HG02610 (cell line): ENCODE data around the gene TSSK2.

ENCODE experiments used
- ATAC-seq: cut with Tn5 transposase; IDR thresholded peaks from one replicate; pipeline ENCODE4 v1.9.1; 2021; ENCODE audit warnings: mild to moderate bottlenecking, moderate library complexity; ENCODE audit not compliant: unreplicated experiment

TSSK2 gene

DNA sequence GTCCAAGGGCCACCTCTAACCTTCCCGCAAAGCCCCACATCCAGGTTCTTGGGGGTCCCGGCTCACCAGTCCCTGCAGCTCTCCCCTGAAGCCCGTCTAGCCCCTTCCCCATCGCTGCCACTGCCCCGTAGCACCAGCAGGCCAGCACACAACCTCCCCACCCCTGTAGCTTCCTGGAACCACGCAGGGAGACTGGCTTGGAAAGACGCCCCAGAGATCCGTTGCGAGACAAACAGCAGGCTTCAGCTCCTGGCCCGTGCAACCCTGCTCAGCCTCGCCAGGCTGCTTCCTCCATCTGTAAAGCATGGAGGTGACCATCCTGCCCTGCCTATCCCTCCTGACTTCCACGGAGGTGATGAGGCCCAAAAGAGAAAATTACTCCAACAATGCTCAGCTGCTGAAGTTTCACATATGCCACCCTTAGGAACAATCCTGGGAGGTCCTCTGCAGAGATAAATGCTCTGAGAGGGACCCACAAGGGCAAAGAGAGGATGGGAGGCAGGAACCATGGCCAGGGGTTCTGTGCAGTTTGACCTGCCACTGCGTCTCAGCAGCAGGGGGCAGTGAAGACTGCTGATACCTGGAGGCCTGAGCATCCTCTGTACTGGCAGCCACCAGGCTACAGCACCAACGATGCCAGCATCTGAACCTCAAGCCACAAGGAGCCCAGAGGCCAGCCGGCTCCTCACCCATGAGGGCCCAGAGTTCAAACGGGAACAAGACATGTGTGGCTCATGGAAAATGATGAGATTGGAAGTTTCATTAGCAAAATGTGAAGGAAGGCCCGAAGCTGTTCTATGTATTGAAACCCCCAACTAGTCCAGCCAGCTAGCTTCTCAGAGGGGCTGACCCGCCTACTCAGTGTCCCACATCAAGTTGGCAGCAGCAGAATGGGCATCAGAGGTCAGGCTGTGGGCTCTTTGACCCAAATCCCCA lies 25.0 kb upstream of the TSSK2 start:
- no peak for ATAC-seq

- no peak for ATAC-seq
Measured at GRCh38 chr22:19106886-19107729, 24.0 kb upstream of the TSSK2 start.

DNA sequence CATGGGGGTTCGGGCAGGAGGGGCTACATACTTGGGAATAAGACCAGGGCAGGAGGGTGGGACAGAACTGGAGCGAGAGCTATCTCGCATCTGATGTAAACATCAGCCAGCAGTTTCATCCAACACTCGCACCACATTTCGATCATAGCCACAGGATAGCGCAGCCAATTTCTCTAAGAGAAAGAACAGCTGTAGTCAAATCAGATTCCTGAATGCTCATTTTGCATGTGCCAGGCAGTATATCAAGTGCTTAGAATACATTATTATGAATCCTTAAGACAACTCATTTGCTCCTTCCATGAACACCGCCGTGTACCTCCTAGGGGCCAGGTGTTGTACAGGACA lies 23.4 kb upstream of the TSSK2 start:
- ATAC-seq: no peak

GRCh38 chr22:19108807-19109197 lies 22.3 kb upstream of the TSSK2 start:
- no peak for ATAC-seq

DNA sequence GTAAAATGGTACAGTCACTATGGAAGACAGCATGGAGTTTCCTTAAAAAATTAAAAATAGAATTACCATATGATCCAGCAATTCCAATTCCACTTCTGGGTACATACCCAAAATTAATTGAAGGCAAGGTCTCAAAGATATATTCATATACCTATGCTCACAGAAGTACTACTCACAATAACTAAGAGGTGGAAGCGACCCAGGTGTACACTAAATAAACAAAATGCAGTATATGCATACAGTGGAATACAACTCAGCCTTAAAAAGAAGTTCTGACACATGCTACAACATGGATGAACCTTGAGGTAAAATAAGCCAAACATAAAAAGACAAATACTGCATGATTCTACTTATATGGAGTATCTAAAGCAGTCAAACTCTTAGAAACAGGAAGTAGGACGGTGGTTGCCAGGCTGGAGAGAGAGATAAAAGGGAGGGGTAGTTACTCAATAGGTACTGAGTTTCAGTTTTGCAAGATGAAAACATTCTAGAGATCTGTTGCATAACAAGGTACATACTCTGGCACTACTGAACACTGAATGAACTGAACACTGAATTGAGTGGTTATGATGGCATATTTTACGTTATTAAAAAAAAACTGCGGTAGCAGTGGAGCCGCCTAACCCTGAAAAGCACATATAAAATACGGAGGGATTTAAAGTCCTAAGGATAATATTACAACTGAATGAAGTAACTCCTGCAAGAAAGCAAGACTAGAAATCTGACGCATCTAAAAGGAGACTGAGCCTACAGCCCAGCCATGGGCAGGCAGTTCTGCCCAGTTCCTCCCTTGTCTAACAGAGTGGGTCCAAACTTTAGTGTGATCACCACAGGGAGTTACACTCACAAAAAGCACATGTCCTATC lies 21.7 kb upstream of the TSSK2 start:
- peak; percentile 89 for ATAC-seq

- ATAC-seq: no peak
Measured at GRCh38 chr22:19110064-19110458, 21.0 kb upstream of the TSSK2 start.

- ATAC-seq: no peak
Measured at GRCh38 chr22:19110646-19111045, 20.5 kb upstream of the TSSK2 start.

DNA sequence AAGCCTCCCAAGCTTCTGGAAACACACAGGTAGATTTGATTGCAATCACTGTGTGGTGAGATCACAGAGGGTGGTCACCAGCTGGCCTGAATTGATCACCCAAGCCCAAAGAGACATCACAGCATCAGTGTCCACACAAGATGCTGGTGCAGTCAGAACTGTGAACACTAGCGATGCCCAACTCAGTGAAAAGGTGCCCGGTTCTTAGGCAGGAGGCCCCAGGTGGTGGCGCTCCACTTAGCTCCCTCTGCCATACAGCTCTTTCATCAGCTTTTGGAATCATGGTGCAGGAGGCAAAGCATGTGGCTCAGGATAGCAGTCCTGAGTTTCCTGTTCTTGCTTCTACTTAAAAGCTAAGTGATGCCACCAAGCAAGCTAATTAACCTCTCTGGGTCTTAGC lies 20.0 kb upstream of the TSSK2 start:
- no peak for ATAC-seq

- no peak for ATAC-seq
Measured at GRCh38 chr22:19111584-19111983, 19.5 kb upstream of the TSSK2 start.

- no peak for ATAC-seq
Measured at GRCh38 chr22:19113429-19113828, 17.7 kb upstream of the TSSK2 start.

DNA sequence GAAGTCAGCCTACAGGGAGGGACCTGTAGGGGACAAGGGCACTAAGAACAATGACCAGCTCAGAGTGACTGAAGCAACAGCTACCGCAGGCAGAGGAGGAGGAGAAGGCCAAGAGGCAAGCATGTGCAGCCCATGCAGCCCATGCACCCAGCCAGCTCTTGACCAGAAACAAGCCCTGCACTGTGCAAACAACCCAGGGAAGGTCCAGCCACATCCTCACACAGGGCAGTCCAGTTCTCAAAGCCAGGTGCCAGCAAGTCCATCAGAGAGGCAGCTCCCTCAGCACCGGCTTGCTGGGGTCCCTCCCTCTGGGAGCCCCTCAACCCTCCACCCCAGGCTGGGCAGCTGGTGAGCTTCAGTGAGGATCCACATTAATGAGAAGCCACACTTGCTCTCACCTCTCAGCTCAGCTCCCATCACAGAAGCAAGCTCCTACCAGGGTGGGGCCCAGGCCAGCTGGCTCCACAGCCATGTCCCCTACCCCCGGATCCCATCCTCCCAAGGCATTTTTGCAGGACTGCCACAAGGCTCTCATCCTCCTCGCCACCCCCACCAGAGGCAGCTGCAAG lies 16.0 kb upstream of the TSSK2 start:
- ATAC-seq: no peak

- ATAC-seq: no peak
Measured at GRCh38 chr22:19115628-19116027, 15.5 kb upstream of the TSSK2 start.

GRCh38 chr22:19117111-19117512 lies 14.0 kb upstream of the TSSK2 start:
- ATAC-seq: no peak

DNA sequence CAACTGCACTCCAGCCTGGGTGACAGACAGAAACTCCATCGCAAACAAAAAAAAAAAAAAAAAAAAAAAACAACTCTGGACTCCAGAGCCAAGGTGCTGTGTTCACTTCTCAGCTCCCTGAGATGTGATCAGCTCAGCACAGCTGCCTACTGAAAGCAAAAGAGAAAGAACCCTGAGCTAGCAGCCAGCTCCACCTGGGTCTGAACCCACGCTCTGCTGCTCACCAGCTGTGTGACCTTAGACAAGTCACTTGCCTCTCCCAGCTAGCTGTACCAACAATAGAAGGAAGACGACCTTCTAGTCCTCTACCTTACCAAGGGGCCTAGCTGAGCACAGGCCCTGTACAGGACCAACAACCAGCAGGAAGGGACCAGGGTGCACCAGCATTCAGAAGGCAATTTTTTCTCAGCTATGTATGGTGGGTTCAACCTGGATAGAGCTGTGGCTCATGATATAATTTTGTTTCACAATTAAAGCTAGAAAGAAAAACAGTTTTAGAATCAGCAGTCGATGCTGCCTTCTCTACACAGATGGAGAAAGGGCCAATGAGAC lies 12.7 kb upstream of the TSSK2 start:
- ATAC-seq: no peak

DNA sequence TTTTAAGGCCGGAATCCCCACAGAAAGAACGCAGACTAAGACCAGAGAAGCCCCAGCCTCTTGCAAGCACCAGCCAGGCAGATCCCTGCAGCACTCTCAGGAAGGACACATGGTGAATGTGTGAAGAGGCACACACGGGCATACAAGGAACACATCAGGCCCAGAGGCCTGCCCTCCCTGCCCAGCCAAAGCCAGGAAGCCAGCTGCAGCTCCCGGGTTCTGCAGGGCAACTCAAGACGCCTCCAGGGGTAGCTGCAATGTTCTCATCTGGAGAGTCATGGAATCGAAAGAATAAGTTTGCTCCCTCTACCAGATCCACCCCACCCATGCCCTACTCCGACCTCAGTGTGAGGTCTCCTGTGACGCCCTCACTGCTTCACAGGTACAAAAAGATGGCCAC lies 11.2 kb upstream of the TSSK2 start:
- no peak for ATAC-seq

DNA sequence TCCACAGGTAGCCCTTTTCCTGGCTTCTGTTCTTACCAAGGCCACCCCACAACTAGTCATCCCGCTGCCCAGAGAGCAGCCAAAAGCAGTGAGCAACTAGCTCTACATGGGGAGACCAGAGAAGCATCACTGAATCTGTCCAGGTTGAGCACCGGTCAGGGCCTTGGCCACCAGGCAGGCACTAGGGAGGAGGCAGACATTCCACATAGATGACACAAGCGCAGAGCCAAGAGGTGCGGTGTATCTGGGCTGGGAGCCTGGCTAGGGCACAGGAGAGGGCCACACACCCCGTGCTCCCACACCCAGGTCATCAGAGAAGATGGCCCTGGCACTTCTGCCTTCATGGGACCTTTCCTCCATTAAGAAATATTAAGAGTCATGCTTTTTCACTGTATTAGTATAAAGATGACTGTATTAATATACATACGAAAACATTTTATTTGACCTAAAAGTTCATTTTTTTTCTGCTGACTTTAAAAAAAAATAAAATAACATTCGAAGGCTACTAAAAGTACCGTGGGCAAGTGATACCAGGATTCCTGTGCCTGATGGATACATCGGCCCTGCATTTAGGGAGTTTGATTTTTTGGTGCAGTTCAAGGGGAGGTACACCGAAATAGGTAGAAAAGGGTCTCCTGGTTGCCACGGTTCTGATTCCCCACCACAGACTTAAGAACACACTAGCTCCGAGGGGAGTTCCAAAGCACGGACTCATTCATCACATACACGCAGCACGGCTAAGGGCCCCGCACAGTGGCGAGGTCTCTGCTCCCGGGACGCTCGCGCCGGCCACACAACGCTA lies 10.1 kb upstream of the TSSK2 start:
- peak; percentile 9 for ATAC-seq

- ATAC-seq: peak; percentile 6
Measured at GRCh38 chr22:19121631-19122142, 9.4 kb upstream of the TSSK2 start.

GRCh38 chr22:19122143-19122751 lies 8.9 kb upstream of the TSSK2 start, which contains the start of gene DGCR2:
TSS of gene DGCR2 (minus strand) at chr22:19122412. CDS start at chr22:19122206, 206 bp downstream.
- peak; percentile 88 for ATAC-seq
